HL-60/S4 treated with retinoic acid at 250 ng/mL for 4 days and 3 days (cell line): ENCODE data around the gene GPRC5D.

Experiments
- in situ Hi-C: fragments of 300-500 bp; cut with MboI; formaldehyde crosslinking; loops from 2 replicates; pipeline ENCODE4 v1.7.0; 2022; ENCODE audit warnings: low sequenced_read_pairs

GPRC5D gene

GRCh38 chr12:12941450-12942350 is 10.3 kb downstream of the GPRC5D start:
- in situ Hi-C loops = no loop called here

DNA sequence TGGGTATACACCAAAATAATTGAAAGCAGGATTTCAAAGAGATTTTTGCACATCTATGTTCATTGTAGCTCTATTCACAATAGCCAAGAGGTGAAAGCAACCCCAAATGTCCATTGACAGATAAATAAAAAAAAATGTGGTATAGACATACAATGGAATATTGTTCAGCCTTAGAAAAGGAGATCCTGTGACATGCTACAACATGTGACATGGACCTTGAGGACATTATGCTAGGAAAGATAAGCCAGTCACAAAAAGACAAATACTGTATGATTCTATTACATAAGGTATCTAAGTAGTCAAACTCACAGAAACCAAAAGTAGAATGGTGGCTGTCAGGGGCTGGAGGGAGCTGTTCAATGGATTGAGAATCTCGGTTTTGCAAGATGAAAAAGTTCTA is 12.1 kb downstream of the GPRC5D start:
- in situ Hi-C loops = no loop called here

DNA sequence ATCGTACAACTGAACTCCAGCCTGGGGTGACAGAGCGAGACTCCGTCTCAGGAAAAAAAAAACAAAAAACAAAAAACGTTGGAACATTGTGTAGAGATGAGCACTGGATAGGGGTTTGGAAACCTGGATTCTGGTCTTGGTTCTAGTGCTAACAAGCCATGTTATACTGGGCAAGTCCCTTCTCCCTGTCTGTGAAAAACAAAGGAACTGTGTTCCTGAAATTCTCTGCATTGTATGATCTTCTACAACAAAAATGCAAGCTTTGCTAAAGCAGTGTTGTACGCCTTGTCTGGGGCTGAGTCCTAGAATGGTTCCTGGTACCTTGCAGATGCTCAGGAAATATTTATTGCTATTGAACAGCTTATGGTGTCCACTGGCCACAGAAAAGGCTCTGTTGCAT is 13.4 kb downstream of the GPRC5D start:
- in situ Hi-C loops = no loop called here

- in situ Hi-C loops = no loop called here
Observed at GRCh38 chr12:12936983-12937491, 14.9 kb downstream of the GPRC5D start.

GRCh38 chr12:12934556-12934955 is 17.4 kb downstream of the GPRC5D start:
- in situ Hi-C loops = no loop called here

DNA sequence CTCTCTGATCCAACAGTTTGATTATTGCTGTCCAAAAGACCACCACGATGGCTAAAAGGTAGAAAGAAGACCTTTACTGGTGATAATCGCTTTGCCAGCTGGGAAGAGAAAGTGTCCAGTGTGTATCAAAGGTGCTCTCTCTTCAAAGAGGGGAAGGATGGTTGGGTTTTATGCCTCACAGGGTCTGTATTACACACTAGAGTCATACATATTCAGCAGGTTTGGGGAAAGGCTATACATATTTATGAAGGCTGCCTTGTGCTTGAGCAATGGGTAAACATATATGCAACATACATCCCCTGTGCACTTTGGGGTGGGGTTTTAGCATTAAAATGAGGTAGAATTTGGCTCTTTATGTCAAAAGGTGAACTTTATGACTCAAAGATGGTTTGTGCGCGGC is 18.2 kb downstream of the GPRC5D start:
- in situ Hi-C loops = no loop called here

- in situ Hi-C loops = no loop called here
Observed at GRCh38 chr12:12930633-12931219, 21.2 kb downstream of the GPRC5D start.

DNA sequence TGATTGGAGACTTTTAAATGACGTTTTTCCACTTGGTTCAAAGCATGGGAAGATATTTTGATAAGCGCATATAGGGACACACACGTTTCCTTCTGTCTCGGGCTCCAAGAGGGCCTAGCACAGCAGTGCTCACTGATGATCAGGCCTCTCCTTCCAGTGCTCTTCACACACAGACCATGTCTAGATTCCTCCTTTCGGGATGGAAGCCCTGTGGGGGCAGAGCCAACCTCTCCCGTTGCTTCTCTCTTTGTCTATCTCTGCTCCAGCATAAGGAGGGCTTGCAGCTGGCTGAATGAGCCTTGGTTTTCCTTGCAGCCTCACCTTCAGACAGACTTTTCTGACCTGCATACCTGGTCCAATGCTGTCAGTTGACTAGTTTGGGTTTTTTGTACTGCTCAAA is 22.3 kb downstream of the GPRC5D start:
- in situ Hi-C loops = no loop called here

- in situ Hi-C loops = no loop called here
Observed at GRCh38 chr12:12927211-12928079, 24.5 kb downstream of the GPRC5D start.

GRCh38 chr12:12926571-12927071 is 25.3 kb downstream of the GPRC5D start:
- in situ Hi-C loops = no loop called here

GRCh38 chr12:12925388-12925787 is 26.6 kb downstream of the GPRC5D start:
- in situ Hi-C loops = no loop called here

- in situ Hi-C loops = loop anchor here (25.0 kb wide), 1 partner anchor 1238 kb away; no protein-coding TSS in a partner anchor
Observed at GRCh38 chr12:12924169-12924568, 27.8 kb downstream of the GPRC5D start.

DNA sequence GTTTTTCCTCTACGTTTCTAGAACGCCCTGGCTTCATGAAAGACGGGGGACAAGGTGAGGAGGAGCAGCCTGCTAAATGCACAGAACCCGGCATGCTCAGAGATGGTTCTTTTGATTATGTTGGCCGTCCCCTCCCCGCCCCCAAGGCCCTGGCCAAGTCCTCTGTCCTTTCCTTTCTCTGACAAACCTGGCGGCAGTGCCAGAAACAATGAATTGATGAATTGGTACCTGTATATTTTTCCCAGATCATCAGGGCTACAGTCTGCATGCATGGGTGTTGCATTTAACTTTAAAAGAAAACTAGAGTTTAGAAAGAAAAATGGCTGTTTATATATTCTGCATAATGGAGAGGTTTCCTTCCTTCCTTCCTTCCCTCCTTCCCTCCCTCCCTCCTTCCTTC is 29.0 kb downstream of the GPRC5D start:
- in situ Hi-C loops = loop anchor here (25.0 kb wide), 1 partner anchor 1239 kb away; no protein-coding TSS in a partner anchor

DNA sequence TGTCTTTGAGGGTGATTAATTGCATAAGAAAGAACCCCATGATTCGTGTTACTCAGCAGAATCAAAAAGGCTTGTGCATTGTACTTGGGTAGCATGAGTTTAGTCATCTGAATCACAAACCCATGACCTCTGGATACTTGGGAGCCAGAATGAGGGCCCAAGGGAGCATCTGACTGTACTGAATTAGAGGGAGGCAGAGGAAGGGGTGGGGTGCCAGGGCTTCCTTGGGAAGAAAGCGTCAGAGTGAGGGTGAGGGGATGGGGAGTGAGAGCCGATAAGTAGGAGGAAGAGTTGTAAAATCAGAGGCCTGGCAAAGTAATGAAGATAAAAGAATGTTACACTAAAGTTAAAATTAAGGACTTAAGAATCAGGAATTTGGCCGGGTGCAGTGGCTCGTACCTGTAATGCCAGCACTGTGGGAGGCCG is 29.8 kb downstream of the GPRC5D start:
- in situ Hi-C loops = loop anchor here (25.0 kb wide), 1 partner anchor 1240 kb away; no protein-coding TSS in a partner anchor

DNA sequence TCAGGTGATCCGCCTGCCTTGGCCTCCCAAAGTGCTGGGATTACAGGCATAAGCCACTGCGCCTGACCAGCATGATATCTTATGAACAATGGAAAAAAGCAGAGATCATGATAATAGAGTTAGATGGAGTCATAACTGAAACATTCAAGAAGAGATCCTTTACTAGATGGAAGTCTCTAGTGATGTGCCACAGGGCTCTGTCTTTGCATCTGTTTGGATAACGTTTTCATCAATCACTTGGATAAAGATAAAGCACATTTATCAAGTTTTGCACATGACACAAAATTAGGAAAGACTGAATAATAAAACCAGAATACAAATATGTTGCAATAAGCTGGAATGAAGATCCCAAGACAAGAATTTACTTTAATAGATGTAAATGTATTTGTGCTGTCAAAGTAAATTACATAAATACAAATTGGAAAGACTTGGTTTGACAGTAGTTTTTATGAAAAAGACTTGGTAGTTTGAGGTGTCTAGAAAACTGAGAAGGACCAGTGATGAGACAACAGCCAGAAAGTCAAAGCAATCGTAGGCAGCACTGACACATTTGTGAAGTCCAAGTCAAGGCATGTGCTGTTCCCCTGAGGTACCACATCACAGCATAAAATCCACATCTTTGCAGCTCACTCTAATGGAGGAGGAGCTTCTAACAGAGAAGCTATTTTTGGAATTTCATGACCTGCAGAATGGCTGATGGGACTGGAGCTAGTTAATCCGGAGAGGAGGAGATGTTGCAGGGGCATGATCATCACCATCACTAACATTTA is 32.1 kb downstream of the GPRC5D start:
- in situ Hi-C loops = loop anchor here (5.0 to 25.0 kb wide), 2 partner anchors 292 to 1242 kb away; no protein-coding TSS in a partner anchor

DNA sequence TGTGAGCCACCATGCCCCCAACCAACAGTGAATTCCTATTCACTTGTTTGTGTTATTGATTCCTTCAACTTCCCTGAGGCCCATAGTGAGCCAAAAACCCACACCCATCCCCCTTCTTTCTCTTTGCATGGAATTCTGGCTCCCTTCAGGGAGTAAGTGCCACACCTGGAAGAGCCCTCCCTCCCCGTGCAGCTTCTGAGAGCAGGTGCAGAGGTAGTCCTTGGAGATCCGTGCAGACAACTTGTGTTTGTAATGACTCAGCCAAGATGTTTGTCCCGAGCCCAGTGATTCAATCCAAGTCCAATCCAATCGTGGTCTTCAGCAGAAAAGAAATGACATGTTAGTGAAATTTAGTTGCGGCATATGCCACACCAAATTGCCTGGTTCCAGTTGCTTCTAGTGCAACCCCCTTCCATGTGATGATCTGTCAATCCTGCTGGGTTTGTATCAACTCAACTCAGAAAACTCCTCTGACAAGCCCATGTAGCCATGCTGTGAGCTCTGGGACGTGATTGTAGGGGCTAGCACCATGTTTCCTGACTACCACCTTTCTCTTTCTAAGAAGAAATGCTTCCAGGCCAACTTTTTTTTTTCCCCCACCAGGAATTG is 33.1 kb downstream of the GPRC5D start:
- in situ Hi-C loops = loop anchor here (5.0 to 25.0 kb wide), 2 partner anchors 293 to 1243 kb away; no protein-coding TSS in a partner anchor

DNA sequence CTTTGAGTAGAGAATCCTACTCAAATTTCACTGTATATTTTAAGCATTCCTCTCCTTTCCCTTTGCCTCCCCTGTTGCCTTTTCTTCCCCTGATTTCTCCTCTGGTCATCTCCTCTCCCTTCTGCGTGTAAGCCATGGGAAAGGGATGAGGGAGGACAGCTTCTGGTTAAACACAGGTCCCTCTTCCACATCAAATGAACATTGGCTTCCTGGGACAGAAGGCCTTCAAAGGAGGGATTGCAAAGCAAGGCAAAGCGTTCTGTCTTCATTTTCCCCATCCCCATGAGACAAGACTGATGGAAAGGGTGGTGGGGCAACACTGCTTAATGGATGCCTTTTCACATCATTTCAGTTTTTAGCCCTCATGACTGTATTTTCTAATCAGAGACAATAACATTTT is 34.5 kb downstream of the GPRC5D start:
- in situ Hi-C loops = loop anchor here (5.0 to 25.0 kb wide), 2 partner anchors 295 to 1245 kb away; no protein-coding TSS in a partner anchor

DNA sequence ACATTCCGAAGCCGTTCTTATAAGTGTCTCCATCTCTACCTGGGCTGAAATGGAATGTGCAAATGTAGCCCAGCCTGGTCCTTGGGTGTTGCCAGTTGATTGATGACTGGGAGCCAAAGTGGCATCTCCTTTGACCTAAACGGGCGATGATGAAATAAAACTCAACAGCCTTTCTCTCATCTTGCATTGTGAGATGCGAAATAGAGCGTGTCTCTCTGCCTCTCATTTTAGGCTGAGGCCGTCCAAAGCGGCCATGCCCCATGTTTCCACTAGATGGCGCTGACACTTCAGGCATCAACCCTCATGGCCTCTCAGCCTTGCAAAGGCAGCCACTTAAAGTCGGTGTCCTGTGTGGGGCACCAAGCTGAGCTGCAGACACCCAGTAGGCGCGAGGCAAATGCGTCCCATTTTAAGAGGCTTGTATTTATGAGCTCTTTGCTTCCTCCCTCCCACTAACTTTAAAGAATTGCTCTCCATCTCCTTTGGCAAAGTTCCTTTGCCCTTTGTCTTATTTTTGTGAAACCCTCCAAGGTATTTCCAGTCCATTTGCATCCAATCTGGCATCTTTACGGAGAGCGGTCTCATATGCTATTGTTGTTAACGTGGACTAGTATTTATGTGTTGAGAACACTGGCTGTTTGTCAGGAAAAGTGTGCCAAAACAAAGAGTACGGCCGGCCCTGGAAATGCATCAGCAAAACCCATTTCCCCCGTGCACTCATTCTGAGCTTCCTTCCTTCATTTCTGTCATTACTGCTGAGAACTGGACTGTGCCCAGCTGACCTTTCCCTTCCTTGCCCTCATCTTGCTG is 35.6 kb downstream of the GPRC5D start:
- in situ Hi-C loops = loop anchor here (5.0 to 25.0 kb wide), 2 partner anchors 296 to 1246 kb away; no protein-coding TSS in a partner anchor
